SK-N-MC (cell line): ENCODE measurements around the gene ZNF343.

Source experiments
- EZH2 ChIP-seq: fragments of 200-600 bp; sonication (generic); IDR thresholded peaks from one replicate; pipeline ENCODE4 v1.6.1; 2017; ENCODE audit warnings: antibody characterized with exemption
- FOXP2 ChIP-seq: optimal IDR thresholded peaks from 2 replicates; pipeline ENCODE3; 2011; ENCODE audit warnings: mild to moderate bottlenecking, moderate library complexity; ENCODE audit not compliant: insufficient read depth; ENCODE audit errors: extremely low read length, control extremely low read depth
- POLR2AphosphoS5 ChIP-seq: IDR thresholded peaks from 2 replicates; pipeline ENCODE4 v1.6.1; 2012; ENCODE audit warnings: mild to moderate bottlenecking, low read depth, low read length, borderline replicate concordance

GRCh38 chr20:2469991-2470422, 38.7 kb downstream of the ZNF343 start:
- TF ChIP-seq POLR2AphosphoS5 (no peak), EZH2 (no peak), FOXP2 (no peak)
